NCI-H345 treated with DMSO at 0.1 percent for 48 hours (cell line): ENCODE measurements around the gene CES5A.
"Not testable (repeated sequence)": the region's sequence is repeated elsewhere in the genome, so short reads cannot be mapped to it uniquely, and the experiment has no call there.

Experiments used
- DNase-seq: peaks from one replicate; lab custom pipeline; 2025; ENCODE audit not compliant: unreplicated experiment; lab: John Stamatoyannopoulos, UW

The CES5A gene

DNA sequence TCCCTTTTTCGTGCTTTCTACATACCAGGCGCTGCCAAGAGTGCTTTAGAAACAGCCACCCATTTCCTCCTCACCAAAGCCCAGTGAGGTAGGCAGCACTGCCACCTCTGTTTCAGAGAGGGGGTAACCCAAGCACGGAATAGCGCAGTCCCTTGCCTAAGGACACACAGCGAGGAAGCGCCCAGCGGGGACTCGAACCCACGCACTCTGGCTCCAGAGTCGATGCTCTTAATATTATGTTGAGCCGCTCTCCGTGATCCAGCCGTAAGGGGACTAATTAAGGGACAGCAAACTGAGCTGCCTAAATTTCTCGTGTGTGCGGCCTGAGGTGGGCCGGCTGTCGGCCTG lies 42.8 kb downstream of the CES5A start:
- no peak for DNase-seq

GRCh38 chr16:55830658-55831294 lies 44.4 kb downstream of the CES5A start:
- no peak for DNase-seq

DNA sequence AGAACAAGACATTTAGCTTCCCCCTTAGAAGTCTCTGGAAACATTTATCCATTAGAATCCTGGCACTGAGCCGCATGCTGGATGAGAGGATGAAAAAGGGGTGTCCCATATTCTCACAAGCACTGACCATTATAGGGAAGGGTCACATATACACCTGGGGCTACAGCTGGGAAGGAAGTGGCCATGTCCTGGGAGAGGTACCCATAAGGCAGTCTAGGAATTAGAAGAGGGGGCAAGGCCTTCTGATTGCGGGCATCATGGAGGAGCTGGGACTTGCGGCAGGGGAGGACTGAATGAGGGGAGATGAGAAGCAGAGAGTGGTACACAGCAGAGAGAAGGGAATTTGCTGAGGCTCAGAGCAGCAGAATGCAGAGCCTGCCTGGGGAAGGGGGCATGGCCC lies 45.9 kb downstream of the CES5A start:
- not testable (repeated sequence) for DNase-seq

DNA sequence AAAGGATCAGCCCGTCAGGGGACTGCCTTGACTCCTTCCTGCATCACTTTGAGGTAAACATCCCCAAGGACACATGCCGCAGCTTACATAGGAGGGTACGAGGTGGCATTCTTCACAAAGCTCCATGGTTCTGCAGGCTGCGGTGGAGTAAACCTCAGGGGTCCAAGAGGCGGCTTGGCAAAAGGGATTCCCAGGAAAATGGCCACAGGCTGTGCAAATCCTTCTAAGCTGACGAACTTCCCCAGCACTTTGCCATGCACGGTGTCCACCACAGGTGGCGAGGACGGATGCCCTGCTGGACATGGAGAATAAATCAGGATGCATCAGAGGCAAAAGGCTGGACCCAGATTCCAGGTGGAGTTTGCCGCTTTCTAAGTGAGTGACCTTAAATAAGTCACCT lies 46.5 kb downstream of the CES5A start:
- DNase-seq: no peak

DNA sequence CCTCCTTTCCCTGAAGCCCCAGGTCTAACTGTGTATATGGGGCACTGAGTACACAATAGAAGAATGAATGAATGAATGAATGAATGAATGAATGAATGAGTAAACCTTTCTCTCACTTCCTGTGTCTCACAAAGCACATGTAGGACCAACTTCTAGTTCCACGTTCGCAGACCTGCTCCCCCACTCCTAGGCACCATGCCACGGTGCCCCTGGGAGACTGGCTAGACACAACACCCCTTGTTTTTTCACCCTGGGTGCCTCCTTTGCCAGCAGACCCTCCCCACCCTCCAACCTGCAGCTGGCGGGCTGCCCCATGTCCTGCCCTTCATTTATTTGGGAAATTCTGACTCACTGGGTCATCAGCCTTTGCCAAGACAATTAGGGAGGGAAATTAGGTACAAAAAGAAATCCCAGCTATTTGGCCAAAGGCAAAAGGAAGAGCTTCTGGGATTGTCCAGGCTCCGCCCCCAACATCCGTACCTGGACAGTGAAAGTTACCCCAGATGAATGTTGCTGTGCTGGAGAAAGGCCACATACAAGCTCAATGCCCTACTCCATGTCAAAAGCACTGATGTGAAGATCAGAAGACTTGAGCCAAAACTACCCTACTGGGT lies 50.0 kb downstream of the CES5A start:
- DNase-seq: no peak

DNA sequence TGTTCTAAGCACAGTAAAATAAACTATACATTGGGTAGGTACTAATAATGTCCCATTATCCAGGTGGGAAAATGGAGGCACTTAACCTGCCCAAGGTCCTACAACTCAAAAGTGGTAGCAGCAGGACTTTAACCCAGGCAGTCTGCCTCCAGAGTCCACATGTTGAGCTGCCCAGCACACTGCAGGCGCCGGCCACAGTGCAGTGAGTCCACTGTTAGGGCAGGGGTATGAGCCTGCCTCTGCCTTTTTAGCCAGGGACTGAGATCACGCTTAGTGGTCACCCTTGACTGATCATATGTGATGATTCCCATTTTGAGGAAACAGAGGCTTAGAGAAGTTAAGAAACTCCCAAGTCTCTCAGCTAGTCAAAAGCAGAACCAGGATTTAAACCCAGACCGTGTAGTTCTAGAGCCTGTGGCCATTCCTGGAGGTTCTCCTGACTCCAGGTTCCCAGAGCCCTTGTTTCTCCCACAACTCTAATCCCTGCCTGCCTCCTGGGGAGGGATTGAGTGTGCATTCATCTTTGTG lies 50.6 kb downstream of the CES5A start:
- DNase-seq: no peak

- no peak for DNase-seq
Measured at GRCh38 chr16:55822280-55822810, 52.8 kb downstream of the CES5A start.

DNA sequence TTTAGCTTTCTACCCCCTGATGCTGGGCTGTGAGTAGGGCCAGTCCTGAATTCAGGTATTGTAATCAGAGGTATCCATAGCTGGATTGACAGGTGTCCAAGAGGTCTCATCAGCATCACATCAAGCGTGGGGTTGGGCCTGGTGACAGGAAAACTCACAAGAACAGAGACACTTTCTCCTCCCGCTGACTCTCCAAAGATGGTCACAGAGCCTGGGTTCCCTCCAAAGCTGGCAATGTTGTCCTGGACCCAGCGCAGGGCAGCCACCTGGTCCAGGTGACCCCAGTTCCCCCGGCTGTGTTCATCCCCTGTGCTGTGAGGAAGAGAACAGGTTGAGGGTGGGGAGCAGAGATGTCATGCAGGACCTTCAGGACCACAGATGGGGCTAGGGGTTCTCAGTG lies 54.0 kb downstream of the CES5A start:
- DNase-seq: no peak

GRCh38 chr16:55820615-55821014 lies 54.6 kb downstream of the CES5A start:
- DNase-seq: no peak

- DNase-seq: no peak
Measured at GRCh38 chr16:55817236-55817912, 57.8 kb downstream of the CES5A start.

- DNase-seq: not testable (repeated sequence)
Measured at GRCh38 chr16:55816222-55816621, 59.0 kb downstream of the CES5A start.

- DNase-seq: no peak
Measured at GRCh38 chr16:55815320-55815719, 59.9 kb downstream of the CES5A start.

GRCh38 chr16:55814174-55814573 lies 61.0 kb downstream of the CES5A start:
- not testable (repeated sequence) for DNase-seq

GRCh38 chr16:55813730-55814129 lies 61.4 kb downstream of the CES5A start:
- not testable (repeated sequence) for DNase-seq

GRCh38 chr16:55812951-55813350 lies 62.2 kb downstream of the CES5A start:
- no peak for DNase-seq

GRCh38 chr16:55811811-55812210 lies 63.4 kb downstream of the CES5A start:
- DNase-seq: no peak

DNA sequence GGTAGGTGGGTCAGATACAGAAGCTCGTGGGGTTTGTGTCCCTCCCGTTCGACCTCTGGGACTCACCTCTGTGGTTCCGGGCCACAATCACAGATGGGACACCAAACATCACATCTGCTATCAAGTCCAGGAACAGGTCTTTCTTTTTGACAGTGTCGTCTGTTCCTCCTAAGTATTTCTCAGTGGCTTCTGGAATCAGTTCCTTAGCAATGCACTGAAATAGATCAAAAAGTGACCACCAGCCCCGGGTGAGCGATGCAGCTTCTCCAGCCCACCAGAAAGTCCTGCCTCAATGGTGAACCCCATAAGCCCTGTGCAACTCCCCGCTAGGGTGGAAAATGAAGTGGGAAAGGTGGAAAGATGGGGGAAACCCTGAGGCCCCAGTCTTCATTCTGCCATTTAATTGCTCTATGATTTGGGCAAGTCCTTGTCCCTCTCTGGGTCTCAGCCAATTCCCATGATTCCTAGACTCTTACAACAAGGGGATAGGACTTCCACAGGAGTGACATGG lies 64.7 kb downstream of the CES5A start:
- no peak for DNase-seq

DNA sequence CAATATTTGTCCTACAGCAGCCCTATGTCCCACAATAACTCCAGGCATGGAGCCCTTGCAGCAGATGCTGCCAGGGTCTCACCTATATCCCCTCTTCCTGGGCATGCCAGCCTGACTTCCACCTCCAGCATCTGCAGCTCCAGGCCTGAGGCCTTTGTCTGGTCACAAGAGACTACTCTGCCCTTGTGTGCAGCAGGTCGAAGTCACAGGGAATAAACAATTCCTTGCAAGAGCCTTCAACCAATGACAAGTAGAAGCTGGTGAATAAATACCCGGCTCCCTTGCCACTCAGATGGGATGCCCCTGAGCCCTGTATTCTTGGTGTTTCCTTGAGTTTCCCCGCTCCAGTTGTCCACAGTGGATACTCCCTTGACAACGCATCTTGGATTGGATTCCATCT lies 65.3 kb downstream of the CES5A start:
- no peak for DNase-seq

DNA sequence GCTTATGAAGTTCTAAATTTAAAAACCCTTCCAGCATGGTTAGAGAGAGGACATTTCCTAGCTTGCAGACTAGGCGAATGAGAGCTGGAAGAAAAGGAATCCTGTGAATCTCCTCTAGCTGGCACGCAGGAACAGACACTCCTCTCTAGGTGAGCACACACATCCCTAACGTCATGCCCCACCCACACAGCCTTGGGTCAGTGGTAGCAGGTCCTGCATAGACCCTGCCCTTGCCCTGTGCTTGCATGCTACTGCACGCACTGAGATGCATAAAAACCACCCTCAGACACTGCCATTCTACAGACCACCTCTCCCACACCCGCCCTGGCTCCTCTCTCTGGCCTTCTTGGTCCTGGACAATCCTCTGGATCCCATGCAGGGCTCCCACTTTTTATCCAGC lies 65.8 kb downstream of the CES5A start:
- no peak for DNase-seq

GRCh38 chr16:55808286-55808685 lies 66.9 kb downstream of the CES5A start:
- DNase-seq: not testable (repeated sequence)

DNA sequence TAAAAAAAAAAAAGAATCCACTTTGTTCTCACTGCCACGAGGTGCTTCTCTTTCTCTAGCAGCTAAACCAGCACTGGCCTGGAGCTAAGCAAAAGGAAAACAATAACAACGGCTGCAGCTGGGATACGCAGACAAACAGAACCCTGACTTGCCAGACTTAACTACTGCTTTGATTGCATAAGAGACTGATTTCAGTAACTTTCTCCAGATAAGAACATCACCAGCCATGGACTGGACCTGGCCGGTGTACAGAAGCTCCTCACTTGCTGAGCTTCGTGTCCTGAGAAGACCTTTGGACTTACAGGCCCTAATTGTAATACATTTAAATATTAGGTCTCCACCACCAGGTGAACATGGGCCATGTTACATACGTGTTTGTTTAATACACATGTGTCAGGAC lies 70.1 kb downstream of the CES5A start:
- DNase-seq: not testable (repeated sequence)

DNA sequence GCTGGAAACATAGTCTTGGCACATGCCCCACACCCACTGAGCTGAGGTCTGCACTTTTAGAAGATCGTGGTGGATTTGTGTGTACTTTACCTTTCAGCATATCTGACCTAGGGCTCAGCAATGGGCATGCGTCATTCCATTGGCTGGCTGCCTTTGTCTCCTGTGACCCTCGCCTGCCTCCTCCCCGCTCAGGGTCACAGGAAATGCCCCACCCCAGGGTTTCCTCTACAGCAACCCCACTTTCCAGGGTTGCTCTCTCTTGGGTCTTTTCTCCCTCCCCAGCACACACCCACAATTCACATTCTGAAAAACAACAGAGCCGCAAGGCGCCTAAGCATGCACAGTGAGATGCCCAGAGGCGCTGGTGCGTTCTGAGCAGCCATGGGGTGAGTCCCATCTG lies 71.5 kb downstream of the CES5A start:
- not testable (repeated sequence) for DNase-seq
